GM12878 (cell line): ENCODE results near the gene VASH2. TPM values are rescaled to one million over a fixed set of nuclear protein-coding genes. Genes with fewer than 3 reads are reported as not detected.

Source experiments
- ASH2L ChIP-seq: fragments of 300-600, 200-600 bp; sonication (generic); IDR thresholded peaks from 2 replicates; pipeline ENCODE4 v1.6.1; 2017; ENCODE audit warnings: low read depth, mild to moderate bottlenecking, borderline replicate concordance
- ATF7 ChIP-seq: fragments of 450-650 bp; IDR thresholded peaks from 2 replicates; pipeline ENCODE4 v1.6.1; 2016; ENCODE audit warnings: low read depth, mild to moderate bottlenecking
- CBX3 ChIP-seq: fragments of 200-600 bp; sonication (generic); IDR thresholded peaks from 2 replicates; pipeline ENCODE4 v1.6.1; 2016; ENCODE audit warnings: low read depth, borderline replicate concordance
- EED ChIP-seq: sonication (generic); IDR thresholded peaks from 2 replicates; pipeline ENCODE4 v1.6.1; 2016; ENCODE audit warnings: antibody characterized with exemption, low read depth
- IKZF1 ChIP-seq: fragments of 450-650 bp; conservative IDR thresholded peaks from 2 replicates; pipeline ENCODE4 v1.6.1; 2017; ENCODE audit warnings: antibody characterized with exemption, mild to moderate bottlenecking
- IRF4 ChIP-seq: IDR thresholded peaks from 2 replicates; pipeline ENCODE4 v1.6.1; 2011; ENCODE audit warnings: low read depth, low read length
- MYB ChIP-seq: fragments of 150-350 bp; IDR thresholded peaks from 2 replicates; pipeline ENCODE4 v1.6.1; 2014; ENCODE audit warnings: mild to moderate bottlenecking, low read depth, low read length, borderline replicate concordance
- NBN ChIP-seq: fragments of 450-650 bp; IDR thresholded peaks from 2 replicates; pipeline ENCODE4 v1.6.1; 2016
- POLR2A ChIP-seq: IDR thresholded peaks from 2 replicates; pipeline ENCODE4 v1.6.1; 2011; ENCODE audit warnings: low read depth, mild to moderate bottlenecking, low read length
- SRF ChIP-seq, 2 experiments: IDR thresholded peaks; 2 replicates each; pipeline ENCODE4 v1.6.1; 2011; ENCODE audit warnings: low read depth in 2 of 2, low read length in 2 of 2, mild to moderate bottlenecking in 1 of 2, moderate library complexity in 1 of 2
- TARDBP ChIP-seq: IDR thresholded peaks from 2 replicates; pipeline ENCODE4 v1.6.1; 2016; ENCODE audit warnings: borderline replicate concordance
- YY1 ChIP-seq: IDR thresholded peaks from 2 replicates; pipeline ENCODE4 v1.6.1; 2011; ENCODE audit warnings: low read depth, mild to moderate bottlenecking, low read length
- ZNF622 ChIP-seq: fragments of 450-650 bp; IDR thresholded peaks from 2 replicates; pipeline ENCODE4 v1.6.1; 2017; ENCODE audit warnings: mild to moderate bottlenecking, inconsistent platforms
- polyA plus RNA-seq, 11 experiments: library from polyadenylated mRNA; depleted of rRNA in 4 of 11; unstranded in 6 of 11; stranded (reverse) in 5 of 11; fragments of >200 nt; fragmentation: Nextera tagmentation in 4 of 11; fragmentation: Illumina TruSeq in 1 of 11; extraction: Ambion mirVana in 4 of 11; extraction: Trizol in 1 of 11; gene quantifications; 1 replicate in 1 of 11; 2 replicates in 10 of 11; pipeline versions ENCODE4 v1.2.1 to v1.2.3, GENCODE V29; 2011 to 2016; ENCODE audit warnings: inconsistent platforms in 2 of 11, missing spikeins in 2 of 11, low read depth in 1 of 11
- total RNA-seq, 4 experiments: library from RNA; depleted of rRNA in 3 of 4; stranded (reverse); fragments of >200 nt in 3 of 4; fragmentation: Illumina TruSeq in 1 of 4; extraction: Trizol in 1 of 4; gene quantifications; 2 replicates each; pipeline versions ENCODE4 v1.2.1 to v1.2.3, GENCODE V29; 2013 to 2021
- TF ChIP-seq, protein P1 (sequence below): fragments of 450-650 bp; IDR thresholded peaks from 2 replicates; pipeline ENCODE4 v1.6.1; 2017; ENCODE audit warnings: mild to moderate bottlenecking, moderate library complexity
- TF ChIP-seq, protein P2 (sequence below): IDR thresholded peaks from 2 replicates; pipeline ENCODE4 v1.6.1; 2012; ENCODE audit warnings: low read depth, low read length, improper control_type of control experiment
- TF ChIP-seq, protein P3 (sequence below): fragments of 450-650 bp; formaldehyde crosslinking; IDR thresholded peaks from 2 replicates; pipeline ENCODE4 v1.4.0; 2020; ENCODE audit warnings: mild to moderate bottlenecking, moderate library complexity
- TF ChIP-seq, protein P4 (sequence below): IDR thresholded peaks from 2 replicates; pipeline ENCODE4 v1.6.1; 2012; ENCODE audit warnings: low read depth, low read length, improper control_type of control experiment
- TF ChIP-seq, protein P5 (sequence below): fragments of 450-650 bp; IDR thresholded peaks from 2 replicates; pipeline ENCODE4 v1.6.1; 2017; ENCODE audit warnings: low read depth, mild to moderate bottlenecking, moderate library complexity

The VASH2 gene
- total and polyA plus RNA-seq, 10 of the 15 experiments (the other 5 are each of a cell fraction or from before 2014, with no cell fraction given) = 5.4 to 29.7 (median 21.7) TPM

DNA sequence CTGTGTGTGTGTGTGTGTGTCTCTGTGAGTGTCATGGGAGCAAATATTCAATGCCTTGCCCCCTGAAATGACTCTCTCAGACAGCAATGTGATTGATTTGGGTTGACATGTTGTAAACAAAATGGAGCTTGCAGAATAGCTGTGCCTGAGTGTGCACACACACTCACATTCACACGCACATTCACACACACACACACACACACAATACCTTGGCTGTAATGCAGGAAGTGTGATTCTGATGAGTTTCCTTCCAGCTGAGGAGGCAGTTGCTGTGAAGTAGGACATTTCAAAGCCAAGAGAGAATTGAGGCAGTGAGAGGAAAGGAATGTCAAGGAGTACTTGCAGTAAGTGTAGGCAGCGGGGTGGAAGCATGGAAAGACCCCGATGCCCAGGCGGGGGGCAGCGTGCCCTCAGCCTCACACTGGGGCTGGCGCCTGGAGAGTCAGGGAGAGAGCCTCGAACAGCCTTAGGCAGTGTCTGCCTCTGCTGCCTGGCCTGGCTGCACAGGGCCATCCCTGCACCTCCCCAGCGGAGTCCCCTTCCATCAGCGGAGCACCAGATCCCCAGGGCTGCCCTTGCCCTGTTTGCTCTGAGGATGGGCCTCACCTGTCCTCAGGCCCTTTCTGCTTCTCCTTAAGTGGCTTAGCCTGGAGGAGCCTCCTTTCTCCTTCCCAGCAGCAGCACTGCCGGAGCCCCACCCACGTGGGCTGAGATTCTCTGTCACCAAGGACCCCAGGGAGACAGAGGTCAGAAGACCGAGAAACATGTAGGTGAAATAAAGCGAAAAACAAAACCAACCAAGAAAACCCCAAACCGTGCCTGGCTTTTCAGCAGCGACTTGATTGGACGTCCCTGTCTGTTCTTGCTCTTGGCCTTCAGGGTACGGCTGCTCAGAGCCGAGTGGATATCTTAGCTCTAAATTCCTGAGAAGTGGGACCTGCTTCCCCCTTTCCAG, 9.2 kb downstream of the VASH2 start (continued):
- TF ChIP-seq MYB = no peak
- no peak; the same call in none of the 2 replicates for TF ChIP-seq EED
- peak; percentile 81; the same call in 1 of the 2 replicates for TF ChIP-seq IKZF1
- TF ChIP-seq ZNF622 = no peak
- TF ChIP-seq, protein P1, sequence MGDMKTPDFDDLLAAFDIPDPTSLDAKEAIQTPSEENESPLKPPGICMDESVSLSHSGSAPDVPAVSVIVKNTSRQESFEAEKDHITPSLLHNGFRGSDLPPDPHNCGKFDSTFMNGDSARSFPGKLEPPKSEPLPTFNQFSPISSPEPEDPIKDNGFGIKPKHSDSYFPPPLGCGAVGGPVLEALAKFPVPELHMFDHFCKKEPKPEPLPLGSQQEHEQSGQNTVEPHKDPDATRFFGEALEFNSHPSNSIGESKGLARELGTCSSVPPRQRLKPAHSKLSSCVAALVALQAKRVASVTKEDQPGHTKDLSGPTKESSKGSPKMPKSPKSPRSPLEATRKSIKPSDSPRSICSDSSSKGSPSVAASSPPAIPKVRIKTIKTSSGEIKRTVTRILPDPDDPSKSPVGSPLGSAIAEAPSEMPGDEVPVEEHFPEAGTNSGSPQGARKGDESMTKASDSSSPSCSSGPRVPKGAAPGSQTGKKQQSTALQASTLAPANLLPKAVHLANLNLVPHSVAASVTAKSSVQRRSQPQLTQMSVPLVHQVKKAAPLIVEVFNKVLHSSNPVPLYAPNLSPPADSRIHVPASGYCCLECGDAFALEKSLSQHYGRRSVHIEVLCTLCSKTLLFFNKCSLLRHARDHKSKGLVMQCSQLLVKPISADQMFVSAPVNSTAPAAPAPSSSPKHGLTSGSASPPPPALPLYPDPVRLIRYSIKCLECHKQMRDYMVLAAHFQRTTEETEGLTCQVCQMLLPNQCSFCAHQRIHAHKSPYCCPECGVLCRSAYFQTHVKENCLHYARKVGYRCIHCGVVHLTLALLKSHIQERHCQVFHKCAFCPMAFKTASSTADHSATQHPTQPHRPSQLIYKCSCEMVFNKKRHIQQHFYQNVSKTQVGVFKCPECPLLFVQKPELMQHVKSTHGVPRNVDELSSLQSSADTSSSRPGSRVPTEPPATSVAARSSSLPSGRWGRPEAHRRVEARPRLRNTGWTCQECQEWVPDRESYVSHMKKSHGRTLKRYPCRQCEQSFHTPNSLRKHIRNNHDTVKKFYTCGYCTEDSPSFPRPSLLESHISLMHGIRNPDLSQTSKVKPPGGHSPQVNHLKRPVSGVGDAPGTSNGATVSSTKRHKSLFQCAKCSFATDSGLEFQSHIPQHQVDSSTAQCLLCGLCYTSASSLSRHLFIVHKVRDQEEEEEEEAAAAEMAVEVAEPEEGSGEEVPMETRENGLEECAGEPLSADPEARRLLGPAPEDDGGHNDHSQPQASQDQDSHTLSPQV = no peak
- no peak for TF ChIP-seq ASH2L
- TF ChIP-seq, protein P2, sequence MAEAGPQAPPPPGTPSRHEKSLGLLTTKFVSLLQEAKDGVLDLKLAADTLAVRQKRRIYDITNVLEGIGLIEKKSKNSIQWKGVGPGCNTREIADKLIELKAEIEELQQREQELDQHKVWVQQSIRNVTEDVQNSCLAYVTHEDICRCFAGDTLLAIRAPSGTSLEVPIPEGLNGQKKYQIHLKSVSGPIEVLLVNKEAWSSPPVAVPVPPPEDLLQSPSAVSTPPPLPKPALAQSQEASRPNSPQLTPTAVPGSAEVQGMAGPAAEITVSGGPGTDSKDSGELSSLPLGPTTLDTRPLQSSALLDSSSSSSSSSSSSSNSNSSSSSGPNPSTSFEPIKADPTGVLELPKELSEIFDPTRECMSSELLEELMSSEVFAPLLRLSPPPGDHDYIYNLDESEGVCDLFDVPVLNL = no peak
- no peak for TF ChIP-seq TARDBP
- no peak for TF ChIP-seq SRF (IDR thresholded peaks at IDR 0.05; ENCODE audit: low read depth in 2 of 2, low read length in 2 of 2)
- peak; percentile 30; the same call in 1 of the 2 replicates for TF ChIP-seq YY1
- 0 out of 2 replicates have a peak, but pooled peaks have one; percentile 23 for TF ChIP-seq IRF4
- no peak for TF ChIP-seq CBX3
- TF ChIP-seq, protein P3, sequence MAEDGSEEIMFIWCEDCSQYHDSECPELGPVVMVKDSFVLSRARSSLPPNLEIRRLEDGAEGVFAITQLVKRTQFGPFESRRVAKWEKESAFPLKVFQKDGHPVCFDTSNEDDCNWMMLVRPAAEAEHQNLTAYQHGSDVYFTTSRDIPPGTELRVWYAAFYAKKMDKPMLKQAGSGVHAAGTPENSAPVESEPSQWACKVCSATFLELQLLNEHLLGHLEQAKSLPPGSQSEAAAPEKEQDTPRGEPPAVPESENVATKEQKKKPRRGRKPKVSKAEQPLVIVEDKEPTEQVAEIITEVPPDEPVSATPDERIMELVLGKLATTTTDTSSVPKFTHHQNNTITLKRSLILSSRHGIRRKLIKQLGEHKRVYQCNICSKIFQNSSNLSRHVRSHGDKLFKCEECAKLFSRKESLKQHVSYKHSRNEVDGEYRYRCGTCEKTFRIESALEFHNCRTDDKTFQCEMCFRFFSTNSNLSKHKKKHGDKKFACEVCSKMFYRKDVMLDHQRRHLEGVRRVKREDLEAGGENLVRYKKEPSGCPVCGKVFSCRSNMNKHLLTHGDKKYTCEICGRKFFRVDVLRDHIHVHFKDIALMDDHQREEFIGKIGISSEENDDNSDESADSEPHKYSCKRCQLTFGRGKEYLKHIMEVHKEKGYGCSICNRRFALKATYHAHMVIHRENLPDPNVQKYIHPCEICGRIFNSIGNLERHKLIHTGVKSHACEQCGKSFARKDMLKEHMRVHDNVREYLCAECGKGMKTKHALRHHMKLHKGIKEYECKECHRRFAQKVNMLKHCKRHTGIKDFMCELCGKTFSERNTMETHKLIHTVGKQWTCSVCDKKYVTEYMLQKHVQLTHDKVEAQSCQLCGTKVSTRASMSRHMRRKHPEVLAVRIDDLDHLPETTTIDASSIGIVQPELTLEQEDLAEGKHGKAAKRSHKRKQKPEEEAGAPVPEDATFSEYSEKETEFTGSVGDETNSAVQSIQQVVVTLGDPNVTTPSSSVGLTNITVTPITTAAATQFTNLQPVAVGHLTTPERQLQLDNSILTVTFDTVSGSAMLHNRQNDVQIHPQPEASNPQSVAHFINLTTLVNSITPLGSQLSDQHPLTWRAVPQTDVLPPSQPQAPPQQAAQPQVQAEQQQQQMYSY (CRISPR knock-in tag) = no peak
- TF ChIP-seq NBN = peak; percentile 54; the same call in 1 of the 2 replicates
- TF ChIP-seq POLR2A = no peak
- TF ChIP-seq, protein P4, sequence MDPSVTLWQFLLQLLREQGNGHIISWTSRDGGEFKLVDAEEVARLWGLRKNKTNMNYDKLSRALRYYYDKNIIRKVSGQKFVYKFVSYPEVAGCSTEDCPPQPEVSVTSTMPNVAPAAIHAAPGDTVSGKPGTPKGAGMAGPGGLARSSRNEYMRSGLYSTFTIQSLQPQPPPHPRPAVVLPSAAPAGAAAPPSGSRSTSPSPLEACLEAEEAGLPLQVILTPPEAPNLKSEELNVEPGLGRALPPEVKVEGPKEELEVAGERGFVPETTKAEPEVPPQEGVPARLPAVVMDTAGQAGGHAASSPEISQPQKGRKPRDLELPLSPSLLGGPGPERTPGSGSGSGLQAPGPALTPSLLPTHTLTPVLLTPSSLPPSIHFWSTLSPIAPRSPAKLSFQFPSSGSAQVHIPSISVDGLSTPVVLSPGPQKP = no peak
- TF ChIP-seq, protein P5, sequence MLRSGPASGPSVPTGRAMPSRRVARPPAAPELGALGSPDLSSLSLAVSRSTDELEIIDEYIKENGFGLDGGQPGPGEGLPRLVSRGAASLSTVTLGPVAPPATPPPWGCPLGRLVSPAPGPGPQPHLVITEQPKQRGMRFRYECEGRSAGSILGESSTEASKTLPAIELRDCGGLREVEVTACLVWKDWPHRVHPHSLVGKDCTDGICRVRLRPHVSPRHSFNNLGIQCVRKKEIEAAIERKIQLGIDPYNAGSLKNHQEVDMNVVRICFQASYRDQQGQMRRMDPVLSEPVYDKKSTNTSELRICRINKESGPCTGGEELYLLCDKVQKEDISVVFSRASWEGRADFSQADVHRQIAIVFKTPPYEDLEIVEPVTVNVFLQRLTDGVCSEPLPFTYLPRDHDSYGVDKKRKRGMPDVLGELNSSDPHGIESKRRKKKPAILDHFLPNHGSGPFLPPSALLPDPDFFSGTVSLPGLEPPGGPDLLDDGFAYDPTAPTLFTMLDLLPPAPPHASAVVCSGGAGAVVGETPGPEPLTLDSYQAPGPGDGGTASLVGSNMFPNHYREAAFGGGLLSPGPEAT = peak; percentile 70
- no peak; the same call in 1 of the 2 replicates for TF ChIP-seq ATF7
